Kidney (tissue), 14 donors: ENCODE measurements around the gene NFILZ. TPM values are rescaled to one million over a fixed set of nuclear protein-coding genes. Genes with fewer than 3 reads are reported as not detected.

ENCODE experiments used
- DNase-seq, 5 donors: peaks; one replicate each; pipeline ENCODE4 v3.0.0-alpha.2; 2013 to 2020
- FAIRE-seq: peaks from 2 replicates; lab custom pipeline; 2012; peaks lifted over from hg19 to GRCh38; lab: Jason Lieb, UNC
- H3K27ac ChIP-seq, 2 donors: one replicate each; pipeline ENCODE4 v1.7.0; 2013; ENCODE audit warnings: low read depth in 2 of 2, low read length in 2 of 2, inconsistent platforms in 1 of 2
- H3K27me3 ChIP-seq: one replicate; pipeline ENCODE4 v1.7.1; 2013; ENCODE audit warnings: low read length, inconsistent platforms; ENCODE audit not compliant: control insufficient read depth, insufficient read depth
- H3K36me3 ChIP-seq, 3 donors: one replicate each; pipeline versions ENCODE4 v1.7.0 to v1.7.1; 2013; ENCODE audit warnings: low read length in 3 of 3, control low read depth in 1 of 3, inconsistent platforms in 1 of 3; ENCODE audit not compliant: insufficient read depth in 3 of 3, control insufficient read depth in 2 of 3
- H3K4me1 ChIP-seq, 3 donors: one replicate each; pipeline versions ENCODE4 v1.7.0 to v1.7.1; 2013; ENCODE audit warnings: low read length in 3 of 3, inconsistent platforms in 1 of 3, low read depth in 1 of 3; ENCODE audit not compliant: control insufficient read depth in 2 of 3, insufficient read depth in 2 of 3
- H3K4me3 ChIP-seq, 3 donors: one replicate each; pipeline versions ENCODE4 v1.7.0 to v1.8.1; 2013; ENCODE audit warnings: low read length in 3 of 3, control low read depth in 1 of 3, inconsistent platforms in 1 of 3
- H3K9ac ChIP-seq, 3 donors: one replicate each; pipeline versions ENCODE4 v1.7.0 to v1.7.1; 2013; ENCODE audit warnings: low read length in 3 of 3, control low read depth in 1 of 3, inconsistent platforms in 1 of 3
- H3K9me3 ChIP-seq, 3 donors: one replicate each; pipeline versions ENCODE4 v1.7.0 to v1.7.1; 2013; ENCODE audit warnings: low read length in 3 of 3, control low read depth in 1 of 3, inconsistent platforms in 1 of 3; ENCODE audit not compliant: control insufficient read depth in 2 of 3, insufficient read depth in 1 of 3
- intact Hi-C: fragments of 100-400 bp; cut with DNase I; formaldehyde crosslinking; loops from one replicate; pipeline ENCODE4 v1.11.1; 2022
- polyA plus RNA-seq: library from polyadenylated mRNA; stranded (reverse); fragments of 350-450 nt; fragmentation: Illumina TruSeq; extraction: RNeasy Lipid Tissue Mini Kit (QIAGEN cat#74804); gene quantifications from one replicate; pipeline ENCODE4 v1.2.3, GENCODE V29; 2014; ENCODE audit warnings: low read depth, low replicate concordance; ENCODE audit not compliant: insufficient read depth
- total RNA-seq: library from RNA; stranded (reverse); fragmentation: NEBNext Ultra II Directional; extraction: Animal tissue kit (Norgen Biotek cat#: 25700); gene quantifications from one replicate; pipeline ENCODE4 v1.2.1, GENCODE V29; 2021
- TF ChIP-seq, protein P1 (sequence below): IDR thresholded peaks from 3 replicates; pipeline ENCODE4 v1.5.1; 2012; ENCODE audit warnings: mild to moderate bottlenecking, moderate library complexity, borderline replicate concordance; ENCODE audit not compliant: insufficient read depth; ENCODE audit errors: extremely low read depth
- donor health status: control.
- donor health status: control.
- donor health status: control.
- donor health status: control.
- donor health status: control.
- donor health status: DM: yes; HTN: yes; CAD: no.
- donor health status: Normal renal cell carcinoma (clear cell type).

Gene NFILZ
- total and polyA plus RNA-seq, 2 donors from 2014 or later, result not detected

GRCh38 chr19:8626842-8627241 lies 3.6 kb upstream of the NFILZ start:
- no peak overlapping the region for H3K4me3 ChIP-seq
- FAIRE-seq, result no peak

GRCh38 chr19:8629184-8629583 lies 1.2 kb upstream of the NFILZ start:
- DNase-seq (no peak), FAIRE-seq (no peak)
- H3K4me3 ChIP-seq, result no peak overlapping the region
- H3K9me3 ChIP-seq, result peaks cover 0 to 4% (median 0%) of the 10 kb centered on the region in 3 donors
- no peak overlapping the region for H3K9ac ChIP-seq
- H3K27ac ChIP-seq, result no peak overlapping the region
- no peaks in the 10 kb centered on the region for H3K36me3 ChIP-seq
- H3K4me1 ChIP-seq, result no peaks in the 10 kb centered on the region
- no peaks in the 10 kb centered on the region for H3K27me3 ChIP-seq
- intact Hi-C loops, result no loop called here
- TF ChIP-seq, protein P1, sequence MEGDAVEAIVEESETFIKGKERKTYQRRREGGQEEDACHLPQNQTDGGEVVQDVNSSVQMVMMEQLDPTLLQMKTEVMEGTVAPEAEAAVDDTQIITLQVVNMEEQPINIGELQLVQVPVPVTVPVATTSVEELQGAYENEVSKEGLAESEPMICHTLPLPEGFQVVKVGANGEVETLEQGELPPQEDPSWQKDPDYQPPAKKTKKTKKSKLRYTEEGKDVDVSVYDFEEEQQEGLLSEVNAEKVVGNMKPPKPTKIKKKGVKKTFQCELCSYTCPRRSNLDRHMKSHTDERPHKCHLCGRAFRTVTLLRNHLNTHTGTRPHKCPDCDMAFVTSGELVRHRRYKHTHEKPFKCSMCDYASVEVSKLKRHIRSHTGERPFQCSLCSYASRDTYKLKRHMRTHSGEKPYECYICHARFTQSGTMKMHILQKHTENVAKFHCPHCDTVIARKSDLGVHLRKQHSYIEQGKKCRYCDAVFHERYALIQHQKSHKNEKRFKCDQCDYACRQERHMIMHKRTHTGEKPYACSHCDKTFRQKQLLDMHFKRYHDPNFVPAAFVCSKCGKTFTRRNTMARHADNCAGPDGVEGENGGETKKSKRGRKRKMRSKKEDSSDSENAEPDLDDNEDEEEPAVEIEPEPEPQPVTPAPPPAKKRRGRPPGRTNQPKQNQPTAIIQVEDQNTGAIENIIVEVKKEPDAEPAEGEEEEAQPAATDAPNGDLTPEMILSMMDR, result no peak

More at GRCh38 chr19:8626842-8627241, 3.6 kb upstream of the NFILZ start:
- no peaks in the 10 kb centered on the region for H3K4me1 ChIP-seq
- H3K27ac ChIP-seq, result no peak overlapping the region
- no peak for DNase-seq
- H3K36me3 ChIP-seq, result no peaks in the 10 kb centered on the region
- H3K9ac ChIP-seq, result no peak overlapping the region
- TF ChIP-seq, protein P1, result no peak
- peaks cover 0 to 4% (median 0%) of the 10 kb centered on the region in 3 donors for H3K9me3 ChIP-seq
- H3K27me3 ChIP-seq, result no peaks in the 10 kb centered on the region
- intact Hi-C loops, result no loop called here

- no peaks in the 10 kb centered on the region for H3K36me3 ChIP-seq
- H3K4me1 ChIP-seq, result no peaks in the 10 kb centered on the region
- peaks cover 0 to 4% (median 0%) of the 10 kb centered on the region in 3 donors for H3K9me3 ChIP-seq
- H3K27ac ChIP-seq, result peak overlapping the region in 1 of 2 donors; percentile 41
- DNase-seq (no peak), FAIRE-seq (no peak)
- no peaks in the 10 kb centered on the region for H3K27me3 ChIP-seq
- no peak overlapping the region for H3K4me3 ChIP-seq
- intact Hi-C loops, result no loop called here
- H3K9ac ChIP-seq, result no peak overlapping the region
- TF ChIP-seq, protein P1, result no peak
Measured at GRCh38 chr19:8630796-8631424, 477 bp downstream of the NFILZ start.
